ENCODE data around the gene RDH11. TPM values are rescaled to one million over a fixed set of nuclear protein-coding genes. Genes with fewer than 3 reads are reported as not detected.

Gene RDH11
- polyA plus RNA-seq, 1 experiment = 80.3 TPM

DNA sequence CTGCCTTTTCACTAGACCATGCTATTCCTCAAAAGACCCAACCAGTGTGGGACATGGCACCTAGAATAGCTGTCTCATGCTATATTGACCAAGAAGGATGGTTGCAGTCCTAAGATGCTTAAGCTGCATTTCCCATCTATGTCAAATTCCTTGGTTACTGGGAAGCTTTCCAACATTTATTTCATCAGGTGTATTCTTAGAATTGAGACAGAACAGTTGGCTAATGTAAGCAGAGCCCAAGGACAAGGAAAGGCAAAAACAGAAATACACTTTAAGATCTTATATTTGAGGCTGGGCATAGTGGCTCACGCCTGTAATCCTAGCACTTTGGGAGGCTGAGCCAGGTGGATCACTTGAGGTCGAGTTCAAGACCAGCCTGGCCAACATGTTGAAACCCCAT lies 51.1 kb downstream of the RDH11 start:
- Histone ChIP-seq H3K4me3 (ENCODE audit: low read depth, low read length) (no peak overlapping the region), H3K36me3 (ENCODE audit: control insufficient read depth, insufficient read depth, low read length) (peaks cover 4% of the 10 kb centered on the region), H3K27me3 (ENCODE audit: control insufficient read depth, insufficient read depth, low read length) (no peaks in the 10 kb centered on the region)
- TF ChIP-seq, protein P1, sequence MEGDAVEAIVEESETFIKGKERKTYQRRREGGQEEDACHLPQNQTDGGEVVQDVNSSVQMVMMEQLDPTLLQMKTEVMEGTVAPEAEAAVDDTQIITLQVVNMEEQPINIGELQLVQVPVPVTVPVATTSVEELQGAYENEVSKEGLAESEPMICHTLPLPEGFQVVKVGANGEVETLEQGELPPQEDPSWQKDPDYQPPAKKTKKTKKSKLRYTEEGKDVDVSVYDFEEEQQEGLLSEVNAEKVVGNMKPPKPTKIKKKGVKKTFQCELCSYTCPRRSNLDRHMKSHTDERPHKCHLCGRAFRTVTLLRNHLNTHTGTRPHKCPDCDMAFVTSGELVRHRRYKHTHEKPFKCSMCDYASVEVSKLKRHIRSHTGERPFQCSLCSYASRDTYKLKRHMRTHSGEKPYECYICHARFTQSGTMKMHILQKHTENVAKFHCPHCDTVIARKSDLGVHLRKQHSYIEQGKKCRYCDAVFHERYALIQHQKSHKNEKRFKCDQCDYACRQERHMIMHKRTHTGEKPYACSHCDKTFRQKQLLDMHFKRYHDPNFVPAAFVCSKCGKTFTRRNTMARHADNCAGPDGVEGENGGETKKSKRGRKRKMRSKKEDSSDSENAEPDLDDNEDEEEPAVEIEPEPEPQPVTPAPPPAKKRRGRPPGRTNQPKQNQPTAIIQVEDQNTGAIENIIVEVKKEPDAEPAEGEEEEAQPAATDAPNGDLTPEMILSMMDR (IDR thresholded peaks at IDR 0.05; ENCODE audit: insufficient read depth, low read depth, low read length) = no peak
- DNase-seq (ENCODE audit: low read depth) = no peak
- ChIA-PET CTCF (interaction anchor here (0.6 to 1.4 kb wide), 6 partner anchors 9 to 25 kb away, joined by 3 to 6 read pairs (median 4); no protein-coding TSS in a partner anchor), POLR2A (no interaction called here)

DNA sequence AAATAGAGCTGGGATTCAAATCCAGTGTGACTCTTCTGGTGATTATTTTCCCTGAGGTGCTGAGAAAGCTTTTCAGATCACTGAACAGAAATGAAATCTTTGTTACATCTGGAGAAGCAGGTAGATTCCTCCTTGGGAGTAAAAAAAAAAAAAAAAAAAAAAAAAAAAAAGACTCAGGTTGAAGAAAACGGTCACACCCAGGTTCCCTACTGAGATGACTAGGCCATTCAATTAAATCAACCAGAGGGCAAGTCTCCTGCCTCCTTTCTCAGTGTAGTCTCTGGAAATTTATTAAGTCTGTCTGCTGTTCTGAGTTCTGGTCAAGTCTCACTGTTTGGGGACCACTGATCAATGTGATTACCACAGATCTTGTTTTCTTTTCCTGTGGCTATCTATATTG lies 51.9 kb downstream of the RDH11 start:
- TF ChIP-seq, protein P1 (IDR thresholded peaks at IDR 0.05; ENCODE audit: insufficient read depth, low read depth, low read length) = no peak
- POLR2A ChIA-PET = no interaction called here

DNA sequence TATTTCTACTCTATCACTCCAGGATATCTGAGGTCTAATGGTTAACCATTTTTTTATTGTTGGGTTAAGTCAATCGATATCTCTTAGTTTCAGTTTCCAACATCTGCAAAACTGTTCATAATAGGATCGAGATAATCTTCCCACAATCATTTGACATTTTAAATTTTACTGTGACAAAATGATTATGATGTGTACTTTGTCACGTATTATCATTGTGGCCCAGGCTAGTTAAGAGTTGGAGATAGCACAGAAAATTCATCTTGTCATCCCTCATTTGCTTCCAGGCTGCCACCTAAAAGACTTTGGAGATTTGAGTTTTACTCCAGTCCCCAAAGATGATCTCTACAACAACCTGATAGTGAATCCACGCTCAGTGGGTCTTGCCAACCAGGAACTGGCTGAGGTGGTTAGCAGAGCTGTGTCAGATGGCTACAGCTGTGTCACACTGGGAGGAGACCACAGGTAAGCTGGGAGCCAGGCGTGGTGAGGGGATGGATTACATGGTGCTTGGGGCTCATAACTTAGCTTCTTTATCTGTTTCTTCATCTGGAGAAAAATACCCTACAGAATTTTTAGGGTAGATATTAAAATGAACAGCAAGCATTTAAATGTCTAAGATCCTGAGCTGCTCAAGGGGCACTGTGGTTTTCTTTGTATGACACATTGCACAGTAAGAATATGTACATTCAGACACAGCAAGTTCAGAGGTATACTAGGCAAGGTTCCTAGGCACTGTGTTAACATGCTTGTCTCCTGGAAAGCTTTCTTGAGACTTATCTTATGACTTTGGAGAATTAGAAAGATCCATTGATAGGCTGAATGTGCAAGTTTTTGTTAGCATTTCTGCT lies 53.4 kb downstream of the RDH11 start:
- POLR2A ChIA-PET = no interaction called here
- CTCF ChIA-PET = interaction anchor here (1.4 kb wide), 1 partner anchor 25 kb away, joined by 5 read pairs; no protein-coding TSS in a partner anchor
- no peaks in the 10 kb centered on the region for H3K27me3 ChIP-seq (ENCODE audit: control insufficient read depth, insufficient read depth, low read length)
- no peak for DNase-seq (ENCODE audit: low read depth)
- TF ChIP-seq, protein P1 (IDR thresholded peaks at IDR 0.05; ENCODE audit: insufficient read depth, low read depth, low read length) = no peak
- H3K36me3 ChIP-seq (ENCODE audit: control insufficient read depth, insufficient read depth, low read length) = peaks cover 4% of the 10 kb centered on the region; the same call in 1 of the 2 replicates
- H3K4me3 ChIP-seq (ENCODE audit: low read depth, low read length) = no peak overlapping the region

More for the DNA sequence above, 51.9 kb downstream of the RDH11 start:
- CTCF ChIA-PET = interaction anchor here (0.6 to 1.4 kb wide), 6 partner anchors 9 to 25 kb away, joined by 3 to 6 read pairs (median 4); no protein-coding TSS in a partner anchor
- no peaks in the 10 kb centered on the region for H3K27me3 ChIP-seq (ENCODE audit: control insufficient read depth, insufficient read depth, low read length)
- no peak overlapping the region for H3K4me3 ChIP-seq (ENCODE audit: low read depth, low read length)
- H3K36me3 ChIP-seq (ENCODE audit: control insufficient read depth, insufficient read depth, low read length) = peaks cover 4% of the 10 kb centered on the region; the same call in 1 of the 2 replicates
- DNase-seq (ENCODE audit: low read depth) = no peak

DNA sequence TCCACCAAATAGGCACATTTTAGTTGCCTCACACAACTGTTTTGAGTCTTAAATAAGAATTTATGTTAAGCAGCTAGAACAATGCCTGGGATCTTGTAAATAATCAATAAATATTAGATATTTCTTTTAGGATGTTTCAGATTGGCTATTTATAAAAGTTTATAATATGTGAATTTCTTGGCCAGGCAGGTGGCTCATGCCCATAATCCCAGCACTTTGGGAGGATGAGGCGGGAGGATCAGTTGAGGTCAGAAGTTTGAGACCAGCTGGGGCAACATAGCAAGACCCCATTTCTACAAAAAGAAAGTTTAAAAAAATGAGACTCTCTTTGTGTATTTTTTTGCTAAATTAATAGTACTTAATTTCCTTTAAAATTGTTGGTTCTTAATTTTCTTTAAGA lies 54.1 kb downstream of the RDH11 start:
- CTCF ChIA-PET = no interaction called here
- no peak for DNase-seq (ENCODE audit: low read depth)
- Histone ChIP-seq H3K27me3 (ENCODE audit: control insufficient read depth, insufficient read depth, low read length) (no peaks in the 10 kb centered on the region), H3K36me3 (ENCODE audit: control insufficient read depth, insufficient read depth, low read length) (peaks cover 4% of the 10 kb centered on the region; the same call in 1 of the 2 replicates), H3K4me3 (ENCODE audit: low read depth, low read length) (no peak overlapping the region)
- POLR2A ChIA-PET = interaction anchor here (0.5 kb wide), 1 partner anchor 1336 kb away, joined by 5 read pairs; no protein-coding TSS in a partner anchor
- TF ChIP-seq, protein P1 (IDR thresholded peaks at IDR 0.05; ENCODE audit: insufficient read depth, low read depth, low read length) = no peak

DNA sequence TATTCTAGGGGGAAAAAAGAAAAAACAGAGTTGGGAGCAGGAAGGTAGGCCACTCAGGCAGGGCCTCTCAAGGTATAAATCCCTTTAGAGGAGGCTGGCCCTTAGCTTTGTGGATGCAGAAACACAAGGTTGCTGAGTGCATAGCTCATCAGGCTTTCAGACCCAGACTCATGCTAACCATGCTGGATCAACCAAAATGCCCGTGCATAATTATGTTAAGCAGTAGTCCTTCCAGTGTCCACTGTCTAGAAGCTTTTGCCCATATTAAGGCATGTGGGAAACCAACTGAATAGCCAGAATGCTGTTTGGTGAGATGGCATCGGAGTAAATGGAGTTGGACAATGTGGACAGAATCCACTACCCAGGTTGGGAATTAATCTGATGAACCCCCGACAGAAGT lies 56.9 kb downstream of the RDH11 start:
- no peak for DNase-seq (ENCODE audit: low read depth)
- no peaks in the 10 kb centered on the region; the same call in 1 of the 2 replicates for H3K36me3 ChIP-seq (ENCODE audit: control insufficient read depth, insufficient read depth, low read length)
- no peak overlapping the region for H3K4me3 ChIP-seq (ENCODE audit: low read depth, low read length)
- H3K27me3 ChIP-seq (ENCODE audit: control insufficient read depth, insufficient read depth, low read length) = no peaks in the 10 kb centered on the region
- POLR2A ChIA-PET = no interaction called here
- CTCF ChIA-PET = no interaction called here
- TF ChIP-seq, protein P1 (IDR thresholded peaks at IDR 0.05; ENCODE audit: insufficient read depth, low read depth, low read length) = no peak
